H1 (cell line): Measurements from ENCODE around the gene PDGFA. TPM values are rescaled to one million over a fixed set of nuclear protein-coding genes. Genes with fewer than 3 reads are reported as not detected.

Experiments
- CTCF ChIA-PET: fragments of 300-600 bp; sonication (Branson Sonifier 250); formaldehyde crosslinking; loops from one replicate; lab custom pipeline; 2021; ENCODE audit not compliant: partially characterized antibody; lab: Charles Lee
- POLR2A ChIA-PET: fragments of 300-600 bp; sonication (Branson Sonifier 250); formaldehyde crosslinking; loops from one replicate; lab custom pipeline; 2021; ENCODE audit warnings: inconsistent platforms; ENCODE audit not compliant: partially characterized antibody; lab: Charles Lee
- DNase-seq, 2 experiments: peaks; one replicate each; pipeline versions ENCODE4 v3.0.0 to v3.0.0-alpha.2; 2010 to 2022; ENCODE audit warnings: low spot score in 2 of 2, low read depth in 1 of 2, mixed read lengths in 1 of 2
- FAIRE-seq: peaks from 2 replicates; lab custom pipeline; 2011; peaks lifted over from hg19 to GRCh38; lab: Jason Lieb, UNC
- H2AFZ ChIP-seq: 2 replicates; pipeline ENCODE4 v1.8.1; 2012; ENCODE audit warnings: low read length, inconsistent platforms
- H2AK5ac ChIP-seq: 2 replicates; pipeline ENCODE4 v1.6.1; 2013; ENCODE audit warnings: low read depth, low read length
- H2BK120ac ChIP-seq: replicated peaks from 2 replicates; pipeline ENCODE3; 2013; ENCODE audit warnings: low read depth, low read length, inconsistent platforms
- H2BK12ac ChIP-seq: 2 replicates; pipeline ENCODE4 v1.6.1; 2013; ENCODE audit warnings: low read depth, low read length
- H2BK15ac ChIP-seq: 2 replicates; pipeline ENCODE4 v1.6.1; 2013; ENCODE audit warnings: low read length
- H2BK20ac ChIP-seq: 2 replicates; pipeline ENCODE4 v1.6.1; 2013; ENCODE audit warnings: low read length
- H2BK5ac ChIP-seq: 2 replicates; pipeline ENCODE4 v1.6.1; 2013; ENCODE audit warnings: low read depth, low read length
- H3K14ac ChIP-seq: 2 replicates; pipeline ENCODE4 v1.6.1; 2013; ENCODE audit warnings: inconsistent platforms; ENCODE audit not compliant: insufficient read length
- H3K18ac ChIP-seq: 2 replicates; pipeline ENCODE4 v1.6.1; 2013; ENCODE audit warnings: low read length; ENCODE audit errors: extremely low read depth
- H3K23ac ChIP-seq: 2 replicates; pipeline ENCODE4 v1.6.1; 2013; ENCODE audit warnings: inconsistent platforms; ENCODE audit not compliant: insufficient read length
- H3K23me2 ChIP-seq: 2 replicates; pipeline ENCODE4 v1.6.1; 2013; ENCODE audit warnings: low read depth, low read length
- H3K27ac ChIP-seq: 2 replicates; pipeline ENCODE4 v1.6.1; 2011; ENCODE audit warnings: low read depth, low read length, inconsistent platforms
- H3K27me3 ChIP-seq, 4 experiments: replicated peaks in 1 of 4; 1 replicate in 1 of 4; 2 replicates in 3 of 4; pipeline versions ENCODE4 v1.6.1 to v1.8.1; 2011 to 2013; ENCODE audit warnings: low read length in 3 of 4, mild to moderate bottlenecking in 3 of 4, inconsistent platforms in 2 of 4, mixed read lengths in 2 of 4, moderate library complexity in 1 of 4; ENCODE audit not compliant: control insufficient read depth in 3 of 4, insufficient read depth in 3 of 4; ENCODE audit errors: extremely low read depth in 1 of 4
- H3K36me3 ChIP-seq, 4 experiments: 2 replicates each; pipeline versions ENCODE4 v1.6.1 to v1.8.1; 2011 to 2013; ENCODE audit warnings: mild to moderate bottlenecking in 4 of 4, low read length in 3 of 4, moderate library complexity in 2 of 4, control low read depth in 1 of 4, inconsistent platforms in 1 of 4; ENCODE audit not compliant: insufficient read depth in 4 of 4, control insufficient read depth in 2 of 4
- H3K4ac ChIP-seq: replicated peaks from 2 replicates; pipeline ENCODE3; 2013; ENCODE audit warnings: low read length, low read depth, mixed read lengths, inconsistent platforms; ENCODE audit not compliant: insufficient read length
- H3K4me1 ChIP-seq, 4 experiments: replicated peaks in 1 of 4; 1 replicate in 1 of 4; 2 replicates in 3 of 4; pipeline versions ENCODE4 v1.6.1 to v1.8.1; 2011 to 2013; ENCODE audit warnings: low read length in 3 of 4, inconsistent platforms in 2 of 4, mixed read lengths in 1 of 4; ENCODE audit not compliant: insufficient read depth in 4 of 4, control insufficient read depth in 3 of 4
- H3K4me2 ChIP-seq, 2 experiments: 2 replicates each; pipeline versions ENCODE4 v1.6.1 to v1.8.1; 2011 to 2013; ENCODE audit warnings: low read depth in 2 of 2, low read length in 2 of 2, control low read depth in 1 of 2, inconsistent platforms in 1 of 2, mild to moderate bottlenecking in 1 of 2; ENCODE audit not compliant: insufficient read depth in 1 of 2
- H3K4me3 ChIP-seq, 4 experiments: fragments of 200-600, 300-600 bp in 1 of 4; sonication (generic), shearing (Covaris generic), sonication (Bioruptor Twin) in 1 of 4; 2 replicates each; pipeline versions ENCODE4 v1.5.1 to v1.8.1; 2011 to 2016; ENCODE audit warnings: low read length in 4 of 4, low read depth in 3 of 4, control low read depth in 2 of 4, inconsistent platforms in 2 of 4, mild to moderate bottlenecking in 2 of 4, mixed read lengths in 1 of 4, moderate library complexity in 1 of 4; ENCODE audit not compliant: insufficient read depth in 2 of 4; ENCODE audit errors: extremely low read depth in 1 of 4
- H3K56ac ChIP-seq: replicated peaks from 2 replicates; pipeline ENCODE3; 2013; ENCODE audit warnings: low read depth, mild to moderate bottlenecking, mixed read lengths, low read length, inconsistent platforms; ENCODE audit not compliant: insufficient read length
- H3K79me1 ChIP-seq: 2 replicates; pipeline ENCODE4 v1.6.1; 2013; ENCODE audit warnings: low read depth, low read length, control low read depth
- H3K79me2 ChIP-seq, 2 experiments: 2 replicates each; pipeline versions ENCODE4 v1.6.1 to v1.8.1; 2012 to 2013; ENCODE audit warnings: low read length in 2 of 2, mild to moderate bottlenecking in 2 of 2, inconsistent platforms in 1 of 2; ENCODE audit not compliant: insufficient read depth in 2 of 2, control insufficient read depth in 1 of 2
- H3K9ac ChIP-seq, 4 experiments: replicated peaks in 1 of 4; 1 replicate in 1 of 4; 2 replicates in 3 of 4; pipeline versions ENCODE4 v1.6.1 to v1.8.1; 2011 to 2013; ENCODE audit warnings: low read depth in 3 of 4, low read length in 3 of 4, control low read depth in 2 of 4, mild to moderate bottlenecking in 2 of 4, moderate library complexity in 2 of 4, inconsistent platforms in 1 of 4; ENCODE audit errors: extremely low read depth in 1 of 4
- H3K9me3 ChIP-seq, 2 experiments: 2 replicates each; pipeline versions ENCODE4 v1.6.1 to v1.8.1; 2012 to 2013; ENCODE audit warnings: mild to moderate bottlenecking in 2 of 2, moderate library complexity in 2 of 2, control low read depth in 1 of 2, inconsistent platforms in 1 of 2, low read depth in 1 of 2, low read length in 1 of 2, mixed read lengths in 1 of 2; ENCODE audit not compliant: insufficient read depth in 2 of 2
- H4K20me1 ChIP-seq, 2 experiments: replicated peaks in 1 of 2; 2 replicates each; pipeline versions ENCODE3 to v1.8.1; 2011 to 2013; ENCODE audit warnings: inconsistent platforms in 2 of 2, low read length in 2 of 2, mild to moderate bottlenecking in 1 of 2; ENCODE audit not compliant: insufficient read depth in 2 of 2, control insufficient read depth in 1 of 2
- H4K5ac ChIP-seq: 2 replicates; pipeline ENCODE4 v1.6.1; 2013; ENCODE audit warnings: low read length, low read depth, mixed read lengths, inconsistent platforms; ENCODE audit not compliant: insufficient read length
- H4K8ac ChIP-seq: 2 replicates; pipeline ENCODE4 v1.8.0; 2013; ENCODE audit warnings: mild to moderate bottlenecking, moderate library complexity, low read length, inconsistent platforms; ENCODE audit not compliant: insufficient read depth; ENCODE audit errors: extremely low read depth
- H4K91ac ChIP-seq: replicated peaks from 2 replicates; pipeline ENCODE3; 2013; ENCODE audit warnings: low read length, mixed read lengths, inconsistent platforms; ENCODE audit not compliant: insufficient read length
- ASH2L ChIP-seq: fragments of 200-600, 300-600 bp; sonication (generic); IDR thresholded peaks from one replicate; pipeline ENCODE4 v1.7.1; 2017; ENCODE audit warnings: low read length
- BRCA1 ChIP-seq: IDR thresholded peaks from 2 replicates; pipeline ENCODE4 v1.6.1; 2012; ENCODE audit warnings: low read depth, low read length, improper control_type of control experiment
- FOSL1 ChIP-seq: IDR thresholded peaks from 2 replicates; pipeline ENCODE4 v1.6.1; 2011; ENCODE audit warnings: mild to moderate bottlenecking, low read depth, low read length, moderate library complexity; ENCODE audit not compliant: insufficient read depth
- KDM4A ChIP-seq: IDR thresholded peaks from one replicate; pipeline ENCODE4 v1.7.1; 2012; ENCODE audit warnings: low read depth, mild to moderate bottlenecking, moderate library complexity, low read length, inconsistent platforms; ENCODE audit not compliant: severe bottlenecking
- SIN3A ChIP-seq, 2 experiments: IDR thresholded peaks in 1 of 2; conservative IDR thresholded peaks in 1 of 2; 2 replicates each; pipeline ENCODE4 v1.6.1; 2011 to 2012; ENCODE audit warnings: low read length in 2 of 2, improper control_type of control experiment in 1 of 2, low read depth in 1 of 2, mild to moderate bottlenecking in 1 of 2
- SP1 ChIP-seq: IDR thresholded peaks from 2 replicates; pipeline ENCODE4 v1.6.1; 2011; ENCODE audit warnings: low read depth, low read length
- SUZ12 ChIP-seq: fragments of 200-600 bp; sonication (generic); IDR thresholded peaks from 2 replicates; pipeline ENCODE4 v1.6.1; 2012; ENCODE audit warnings: mild to moderate bottlenecking, inconsistent platforms, low read length, moderate library complexity, mixed read lengths
- TAF1 ChIP-seq: IDR thresholded peaks from 2 replicates; pipeline ENCODE4 v1.6.1; 2011; ENCODE audit warnings: mild to moderate bottlenecking, low read depth, low read length
- TCF12 ChIP-seq: IDR thresholded peaks from 2 replicates; pipeline ENCODE4 v1.6.1; 2011; ENCODE audit warnings: low read depth, mild to moderate bottlenecking, low read length
- WGBS, 2 experiments: shearing (Covaris generic) in 1 of 2; methylation state at CpG; one replicate each; pipeline versions ENCODE4 v1.1.6 to v1.1.7; 2013 to 2015; ENCODE audit warnings: low lambda C conversion rate in 2 of 2, mixed read lengths in 2 of 2, inconsistent platforms in 1 of 2, low coverage in 1 of 2, missing lambda C conversion rate in 1 of 2; ENCODE audit not compliant: insufficient replicate concordance in 2 of 2, insufficient coverage in 1 of 2, insufficient read length in 1 of 2; ENCODE audit errors: extremely low coverage in 1 of 2, missing lambda C conversion rate in 1 of 2; 5-methylcytosine and 5-hydroxymethylcytosine counted together
- polyA plus RNA-seq, 7 experiments: library from polyadenylated mRNA; depleted of rRNA in 3 of 7; stranded (reverse) in 5 of 7; unstranded in 2 of 7; fragments of >200 nt in 5 of 7; fragments of 200-250 nt in 2 of 7; gene quantifications; 1 replicate in 5 of 7; 2 replicates in 1 of 7; 4 replicates in 1 of 7; pipeline versions ENCODE4 v1.2.1 to v1.2.3, GENCODE V29; 2011 to 2013; ENCODE audit warnings: missing spikeins in 2 of 7, mixed read lengths in 2 of 7
- total RNA-seq: library from RNA; stranded (reverse); fragmentation: NEBNext Ultra II Directional; extraction: Animal tissue kit (Norgen Biotek cat#: 25700); gene quantifications from 2 replicates; pipeline ENCODE4 v1.2.1, GENCODE V29; 2021

The PDGFA gene
- total and polyA plus RNA-seq, 2 of the 8 experiments (the other 6 are each of a cell fraction or from before 2014, with no cell fraction given) = 21.1 to 43.0 TPM

GRCh38 chr7:516606-517456 is 2.8 kb downstream of the PDGFA start:
- 1% methylated on average over 47 of the region's 83 CpGs; no CpG with 5 or more reads in 1 of the 2 experiments for WGBS, 2 experiments
- H3K27me3 ChIP-seq = peaks cover 8 to 17% (median 12%) of the 10 kb centered on the region in 4 experiments; a peak in 6 of 7 replicates
- CTCF ChIA-PET = interaction anchor here (1.4 kb wide), 1 partner anchor 195 kb away, joined by 4 read pairs; no protein-coding TSS in a partner anchor
- H2AK5ac ChIP-seq = no peak overlapping the region
- H3K9me3 ChIP-seq = no peaks in the 10 kb centered on the region
- H3K4me1 ChIP-seq = peaks cover 6 to 46% (median 23%) of the 10 kb centered on the region in 4 experiments
- H2BK20ac ChIP-seq = no peak overlapping the region
- peak overlapping the region; percentile 85 for H4K8ac ChIP-seq
- peak overlapping the region; percentile 66 to 89 for H3K4me2 ChIP-seq
- peaks cover 0 to 55% of the 10 kb centered on the region in 2 experiments; a peak in 3 of 4 replicates for H3K79me2 ChIP-seq
- peak overlapping the region; percentile 30 for H3K56ac ChIP-seq
- peak overlapping the region; percentile 54 for H4K91ac ChIP-seq
- H3K23ac ChIP-seq = no peak overlapping the region
- no peak overlapping the region for H3K14ac ChIP-seq
- POLR2A ChIA-PET = interaction anchor here (1.1 to 1.7 kb wide), 3 partner anchors 40 to 196 kb away, joined by 3 to 4 read pairs (median 3); no protein-coding TSS in a partner anchor
- no peak overlapping the region for H4K5ac ChIP-seq
- no peak for FAIRE-seq
- no peak overlapping the region; the same call in 1 of the 2 replicates for H3K27ac ChIP-seq
- no peak overlapping the region for H2BK12ac ChIP-seq
- H3K4ac ChIP-seq = no peak overlapping the region
- H3K23me2 ChIP-seq = peaks cover 21% of the 10 kb centered on the region
- no peaks in the 10 kb centered on the region; the same call in 1 of the 2 replicates for H3K79me1 ChIP-seq
- peak in 1 of 2 experiments; percentile 62 for DNase-seq
- peaks cover 2 to 11% of the 10 kb centered on the region in 2 experiments for H4K20me1 ChIP-seq
- H2BK120ac ChIP-seq = no peak overlapping the region
- H2BK15ac ChIP-seq = no peak overlapping the region
- no peak overlapping the region for H2AFZ ChIP-seq
- H3K9ac ChIP-seq = peak overlapping the region in 3 of 4 experiments; percentile 25 to 55 (median 46); a peak in 5 of 7 replicates
- H3K36me3 ChIP-seq = peaks cover 0 to under 1% (median 0%) of the 10 kb centered on the region in 4 experiments; a peak in 2 of 8 replicates
- peak overlapping the region; percentile 48 to 98 (median 50) for H3K4me3 ChIP-seq
- H2BK5ac ChIP-seq = 0 out of 2 replicates have a peak overlapping the region, but pooled peaks have one; percentile 78
- no peak overlapping the region; the same call in none of the 2 replicates for H3K18ac ChIP-seq
- peak; percentile 32; the same call in 1 of the 2 replicates for TF ChIP-seq SUZ12
- TF ChIP-seq FOSL1 = no peak
- TF ChIP-seq ASH2L = no peak
- no peak for TF ChIP-seq TAF1
- TF ChIP-seq SP1 = no peak
- TF ChIP-seq SIN3A (conservative IDR thresholded peaks at IDR 0.05 in 1 of 2, IDR thresholded peaks at IDR 0.05 in 1 of 2; ENCODE audit: low read depth in 1 of 2, low read length in 2 of 2) = peak in 1 of 2 experiments; percentile 42; a peak in 1 of 4 replicates
- no peak for TF ChIP-seq TCF12
- no peak for TF ChIP-seq BRCA1
- no peak for TF ChIP-seq KDM4A
